IPS-15b (cell line): ENCODE results near the gene MAGOH.

ENCODE experiments used
- H3K27me3 ChIP-seq: one replicate; pipeline ENCODE4 v1.6.1; 2013; ENCODE audit warnings: low read length; ENCODE audit not compliant: control insufficient read depth, insufficient read depth
- H3K36me3 ChIP-seq: one replicate; pipeline ENCODE4 v1.6.1; 2013; ENCODE audit warnings: low read length; ENCODE audit not compliant: control insufficient read depth, insufficient read depth
- H3K4me1 ChIP-seq: one replicate; pipeline ENCODE4 v1.6.1; 2013; ENCODE audit warnings: mild to moderate bottlenecking, low read length; ENCODE audit not compliant: control insufficient read depth, insufficient read depth
- H3K4me3 ChIP-seq: one replicate; pipeline ENCODE4 v1.5.1; 2013; ENCODE audit warnings: low read depth, low read length
- H3K9ac ChIP-seq: one replicate; pipeline ENCODE4 v1.6.1; 2013; ENCODE audit warnings: low read depth, mild to moderate bottlenecking, low read length
- H3K9me3 ChIP-seq: one replicate; pipeline ENCODE4 v1.6.1; 2013; ENCODE audit warnings: mild to moderate bottlenecking, low read length; ENCODE audit not compliant: control insufficient read depth, insufficient read depth

Gene MAGOH

DNA sequence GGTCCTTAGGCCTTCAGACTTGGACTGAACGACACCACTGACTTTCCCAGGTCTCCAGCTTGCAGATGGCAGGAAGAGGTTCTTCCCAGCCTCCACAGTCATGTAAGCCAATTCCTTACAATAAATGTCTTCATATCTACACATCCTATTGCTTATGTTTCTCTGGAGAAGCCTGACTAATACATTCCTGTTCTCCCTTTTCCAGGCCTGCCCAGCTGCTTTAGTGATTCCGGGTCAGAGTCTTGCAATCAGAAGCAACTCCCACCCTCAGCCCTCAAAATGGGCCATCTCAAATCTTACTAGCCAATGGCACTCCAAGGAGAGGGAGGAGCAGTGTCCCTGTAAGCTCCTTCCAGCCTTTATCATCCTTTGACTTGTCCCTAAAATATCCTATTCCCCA lies 58.1 kb downstream of the MAGOH start:
- no peaks in the 10 kb centered on the region for H3K9me3 ChIP-seq
- no peak overlapping the region for H3K4me3 ChIP-seq
- no peaks in the 10 kb centered on the region for H3K36me3 ChIP-seq
- H3K27me3 ChIP-seq = no peaks in the 10 kb centered on the region
- H3K4me1 ChIP-seq = no peaks in the 10 kb centered on the region
- no peak overlapping the region for H3K9ac ChIP-seq
